ENCODE measurements around the gene MAP3K5.
"Not testable (repeated sequence)": the region's sequence is repeated elsewhere in the genome, so short reads cannot be mapped to it uniquely, and the experiment has no call there.

MAP3K5 gene

DNA sequence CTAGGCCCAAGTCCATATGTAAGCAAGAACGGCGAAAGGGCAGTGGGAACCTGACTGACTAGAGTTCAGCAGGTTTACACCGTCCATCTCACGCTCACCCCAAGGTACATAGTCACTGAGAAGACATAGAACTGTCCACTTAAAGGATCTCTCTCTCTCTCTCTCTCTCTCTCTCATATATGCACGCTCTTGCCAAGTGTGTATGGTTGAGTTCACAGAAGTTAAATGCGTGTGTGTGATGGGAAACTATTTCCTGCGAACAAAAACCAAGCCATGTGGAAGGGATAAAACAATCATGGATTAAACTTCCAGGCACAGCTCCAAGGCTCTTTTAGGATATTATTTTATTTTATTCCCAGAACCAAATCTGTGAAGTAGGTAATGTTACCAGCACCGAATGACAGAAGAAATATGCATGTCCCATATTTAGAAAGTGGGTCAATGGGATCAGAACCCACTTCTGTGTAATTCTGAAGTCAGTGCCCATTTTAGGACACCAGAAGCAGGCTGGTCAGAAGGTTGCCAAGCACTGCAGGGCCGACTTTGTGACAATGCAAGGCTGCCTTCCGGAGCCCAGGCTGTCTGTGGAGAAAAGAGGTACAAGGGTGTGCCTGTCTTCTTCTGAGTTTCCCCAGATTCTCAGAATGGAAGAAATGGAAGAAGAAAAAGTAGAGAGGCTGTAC lies 192.8 kb downstream of the MAP3K5 start:
- FAIRE-seq = no peak

DNA sequence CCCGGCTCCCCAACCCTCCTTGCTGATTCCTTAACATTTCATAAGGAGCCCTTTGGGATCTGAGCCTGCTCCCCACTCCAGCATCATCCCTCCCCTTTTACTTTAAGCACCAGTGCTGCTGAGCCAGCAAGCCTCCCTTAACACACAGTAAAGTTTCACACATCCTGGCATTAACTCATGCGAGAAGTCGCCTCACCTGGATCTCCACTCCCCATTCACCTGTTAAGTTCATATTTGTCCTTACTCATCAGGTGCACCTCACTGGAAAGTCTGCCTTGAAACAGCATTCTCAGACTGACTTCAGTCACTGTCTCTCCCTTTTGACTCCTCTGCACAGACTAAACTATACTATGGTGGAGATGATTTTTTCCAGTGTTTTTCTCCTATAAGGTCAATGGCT lies 194.2 kb downstream of the MAP3K5 start:
- no peak for FAIRE-seq

GRCh38 chr6:136594671-136595070 lies 197.6 kb downstream of the MAP3K5 start:
- no peak for FAIRE-seq

DNA sequence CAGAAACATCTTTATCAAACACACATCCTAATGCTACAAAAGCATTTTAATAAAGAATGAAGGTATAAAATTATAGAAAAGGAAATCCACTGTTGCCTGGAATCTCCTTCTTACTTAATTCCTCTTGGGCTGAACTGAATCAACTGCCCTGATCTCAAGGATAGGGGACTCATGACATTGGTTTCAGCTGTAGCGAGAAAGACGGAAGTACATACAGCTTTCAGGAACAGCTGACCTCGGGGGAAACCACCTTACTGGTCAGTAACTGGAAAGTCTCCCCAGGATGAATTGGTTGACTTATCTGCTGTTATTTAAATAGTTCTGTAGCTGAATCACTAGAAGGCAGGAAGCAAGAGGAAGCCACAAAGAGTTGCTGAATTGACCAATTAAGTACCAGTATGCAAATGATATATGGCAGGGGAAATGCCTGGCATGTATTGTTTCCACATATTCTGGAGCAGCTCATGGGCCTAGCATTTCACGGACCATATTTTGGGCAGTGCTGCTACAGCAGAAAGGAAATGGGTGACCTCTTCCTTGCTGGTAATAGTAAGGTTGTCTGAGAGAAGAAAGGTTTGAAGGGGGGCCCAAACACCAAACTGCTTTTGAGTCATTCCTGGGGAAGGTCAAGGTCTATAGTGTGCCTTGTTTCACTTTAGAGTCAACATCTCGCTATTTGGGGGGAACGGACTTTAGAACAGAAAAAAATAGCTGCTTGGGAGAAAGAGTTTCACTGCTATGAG lies 198.4 kb downstream of the MAP3K5 start:
- FAIRE-seq = no peak

DNA sequence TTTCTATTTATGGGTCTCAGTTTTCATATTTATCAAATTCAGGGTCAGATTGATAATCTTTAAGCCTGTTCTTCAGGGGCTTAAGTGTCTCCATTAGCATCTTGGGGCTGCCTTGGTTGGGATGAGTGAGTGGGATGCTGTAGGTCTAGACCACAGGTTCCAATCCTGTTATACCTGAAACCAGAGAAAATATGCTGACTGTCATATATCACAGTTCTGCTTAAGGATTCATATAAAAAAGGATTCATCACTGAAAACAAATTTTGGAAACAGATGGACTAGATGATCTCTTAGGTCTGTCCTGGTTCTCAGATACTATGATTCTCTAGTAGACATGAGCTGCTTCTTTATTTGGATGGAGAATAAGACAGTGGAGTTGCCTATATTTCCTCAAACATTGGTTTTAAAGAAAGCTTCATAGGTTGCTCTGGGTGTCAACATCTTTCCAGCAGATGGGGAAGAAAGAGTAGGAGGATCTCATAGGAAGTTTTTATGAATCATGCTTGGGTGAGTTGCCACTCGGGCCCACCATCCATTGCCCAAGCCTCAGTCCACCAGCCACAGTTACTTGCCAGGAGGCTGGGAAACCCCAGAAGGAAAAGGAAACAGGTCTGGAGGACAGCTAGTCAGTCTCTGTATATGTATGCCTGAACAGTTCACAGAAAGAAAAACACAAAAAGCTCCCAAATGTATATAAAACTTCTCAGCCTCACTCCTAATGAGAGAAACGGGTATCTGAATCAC lies 199.2 kb downstream of the MAP3K5 start:
- no peak for FAIRE-seq

DNA sequence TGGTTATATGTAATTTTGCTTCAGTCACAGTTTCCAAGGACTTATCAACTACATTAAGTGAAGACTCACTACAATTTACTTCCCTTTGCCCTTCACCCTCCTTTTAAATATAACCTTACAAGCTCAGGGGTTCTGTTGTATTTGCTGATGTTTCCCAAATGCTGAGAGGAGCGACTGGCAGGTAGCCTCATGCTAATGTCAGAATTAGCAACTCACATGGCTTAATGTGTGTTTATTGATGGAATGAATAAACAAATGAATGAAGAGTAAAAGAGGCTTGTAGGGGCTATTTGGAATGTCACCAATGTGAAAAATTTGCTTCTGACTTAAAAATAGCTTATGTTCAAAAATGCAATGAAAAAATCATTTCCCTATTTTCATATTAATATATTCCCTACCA lies 200.7 kb downstream of the MAP3K5 start:
- FAIRE-seq = no peak

GRCh38 chr6:136590846-136591245 lies 201.4 kb downstream of the MAP3K5 start:
- FAIRE-seq = not testable (repeated sequence)

DNA sequence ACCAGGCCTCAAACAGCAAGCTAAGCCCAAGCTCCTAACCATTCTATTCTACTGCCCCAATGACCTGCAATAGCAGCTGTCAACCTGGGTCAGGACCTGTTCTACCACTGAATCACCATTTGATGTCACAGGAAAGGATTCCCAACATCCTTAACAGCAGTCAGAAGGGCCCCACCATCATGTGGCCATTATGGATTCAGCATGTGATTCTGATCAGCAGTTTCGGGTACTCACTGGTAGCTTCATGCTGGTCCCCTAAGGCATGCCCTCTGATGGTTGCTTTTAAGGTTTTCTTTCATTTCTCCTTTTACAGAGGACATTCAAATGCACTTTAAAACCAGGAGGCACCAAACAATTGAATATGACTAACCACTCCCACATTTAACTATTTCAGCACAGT lies 204.8 kb downstream of the MAP3K5 start:
- no peak for FAIRE-seq

DNA sequence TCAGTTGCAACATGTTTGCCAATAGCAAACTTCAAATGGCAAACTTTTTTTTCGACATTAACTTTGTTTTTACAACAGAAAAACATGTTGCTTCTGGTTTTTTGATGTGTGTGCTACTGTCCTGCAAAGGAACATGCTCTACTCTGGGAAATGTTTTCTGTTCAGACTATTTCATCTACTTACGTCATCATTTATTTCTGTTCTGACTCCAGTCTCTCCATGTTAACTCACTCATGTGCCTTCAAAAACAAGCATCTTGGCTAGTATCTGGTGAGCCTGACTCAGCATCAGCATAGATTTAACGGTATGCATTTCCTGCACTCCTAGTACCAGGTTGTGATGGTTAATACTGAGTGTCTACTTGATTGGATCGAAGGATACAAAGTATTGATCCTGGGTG lies 206.0 kb downstream of the MAP3K5 start:
- FAIRE-seq = no peak

GRCh38 chr6:136585523-136585922 lies 206.8 kb downstream of the MAP3K5 start:
- FAIRE-seq = not testable (repeated sequence)

- not testable (repeated sequence) for FAIRE-seq
These were observed 208.0 kb downstream of the MAP3K5 start for GRCh38 chr6:136584290-136584689.

- FAIRE-seq = peak; percentile 81
These were observed 209.4 kb downstream of the MAP3K5 start for GRCh38 chr6:136582711-136583471.

- no peak for FAIRE-seq
These were observed 212.5 kb downstream of the MAP3K5 start for GRCh38 chr6:136579800-136580199.

DNA sequence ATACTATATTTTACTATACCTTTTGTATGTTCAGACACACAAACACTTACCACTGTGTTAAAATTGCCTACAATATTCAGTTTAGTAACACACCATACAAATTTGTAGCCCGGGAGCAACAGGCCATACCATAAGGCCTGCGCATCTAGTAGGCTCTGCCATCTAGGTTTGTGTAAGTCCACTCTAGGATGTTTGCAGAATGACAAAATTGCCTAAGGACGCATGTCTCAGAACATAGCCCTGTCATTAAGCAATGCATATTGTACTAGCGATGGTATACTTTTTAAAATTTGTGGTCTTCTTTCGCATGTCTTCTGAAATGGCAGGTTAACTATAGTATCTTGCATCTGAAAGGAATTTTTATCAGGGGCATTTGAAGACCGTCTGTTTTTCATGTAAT lies 215.5 kb downstream of the MAP3K5 start:
- no peak for FAIRE-seq

DNA sequence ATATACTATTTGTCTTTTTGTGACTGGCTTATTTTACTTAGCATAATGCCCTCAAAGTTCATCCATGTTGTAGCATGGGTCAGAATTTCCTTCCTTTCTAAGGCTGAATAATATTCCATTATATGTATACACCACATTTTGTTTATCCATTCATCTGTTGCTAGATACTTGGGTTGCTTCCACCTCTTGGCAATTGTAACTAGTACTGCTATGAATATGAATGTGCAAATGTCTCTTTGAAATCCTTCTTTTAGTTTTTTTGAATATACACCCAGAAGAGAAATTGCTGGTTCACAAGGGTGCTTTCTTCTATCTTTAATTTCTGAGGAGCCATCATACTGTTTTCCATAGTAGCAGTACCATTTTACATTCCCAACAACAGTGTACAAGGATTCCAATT lies 220.8 kb downstream of the MAP3K5 start:
- FAIRE-seq = no peak

DNA sequence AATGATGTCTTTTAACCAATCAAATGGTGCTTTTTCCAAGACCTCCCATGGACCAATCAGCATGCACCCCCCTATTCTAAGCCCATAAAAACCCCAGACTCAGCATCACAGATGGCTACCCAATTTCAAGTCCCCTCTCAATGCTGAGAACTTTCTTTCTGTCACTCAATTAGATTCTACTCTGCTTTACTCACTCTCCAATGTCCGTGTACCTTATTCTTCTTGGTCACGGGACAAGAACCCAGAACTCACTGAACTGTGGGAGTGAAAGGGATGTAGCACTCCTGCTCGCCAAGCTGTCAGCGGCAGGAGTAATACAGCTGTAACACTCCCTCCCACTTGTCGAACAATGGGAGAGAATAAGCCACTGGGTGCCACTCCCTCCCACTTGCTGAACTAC lies 221.2 kb downstream of the MAP3K5 start:
- no peak for FAIRE-seq

GRCh38 chr6:136568129-136568528 lies 224.1 kb downstream of the MAP3K5 start:
- no peak for FAIRE-seq

GRCh38 chr6:136567688-136568087 lies 224.6 kb downstream of the MAP3K5 start:
- FAIRE-seq = no peak

DNA sequence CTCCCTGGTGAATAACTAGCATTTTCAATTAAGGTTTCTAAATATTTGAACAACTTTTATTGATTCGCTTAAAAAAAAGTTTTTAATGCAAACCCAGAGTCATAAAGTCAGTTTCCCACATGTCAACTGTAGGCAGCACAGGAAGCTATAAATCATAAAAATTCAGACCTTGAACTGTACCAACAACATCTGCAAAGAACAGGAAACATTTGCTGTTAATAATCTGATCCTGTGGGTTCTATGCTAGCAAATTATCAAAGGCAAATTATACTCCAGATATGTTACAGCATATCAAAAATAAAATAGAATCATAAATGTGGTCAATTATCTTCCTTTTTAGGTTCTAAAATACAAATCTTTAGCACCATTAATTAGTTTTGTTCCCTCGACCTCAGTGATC lies 225.4 kb downstream of the MAP3K5 start:
- FAIRE-seq = no peak

GRCh38 chr6:136566007-136566487 lies 226.2 kb downstream of the MAP3K5 start:
- FAIRE-seq = no peak

GRCh38 chr6:136564180-136564579 lies 228.1 kb downstream of the MAP3K5 start:
- FAIRE-seq = no peak

DNA sequence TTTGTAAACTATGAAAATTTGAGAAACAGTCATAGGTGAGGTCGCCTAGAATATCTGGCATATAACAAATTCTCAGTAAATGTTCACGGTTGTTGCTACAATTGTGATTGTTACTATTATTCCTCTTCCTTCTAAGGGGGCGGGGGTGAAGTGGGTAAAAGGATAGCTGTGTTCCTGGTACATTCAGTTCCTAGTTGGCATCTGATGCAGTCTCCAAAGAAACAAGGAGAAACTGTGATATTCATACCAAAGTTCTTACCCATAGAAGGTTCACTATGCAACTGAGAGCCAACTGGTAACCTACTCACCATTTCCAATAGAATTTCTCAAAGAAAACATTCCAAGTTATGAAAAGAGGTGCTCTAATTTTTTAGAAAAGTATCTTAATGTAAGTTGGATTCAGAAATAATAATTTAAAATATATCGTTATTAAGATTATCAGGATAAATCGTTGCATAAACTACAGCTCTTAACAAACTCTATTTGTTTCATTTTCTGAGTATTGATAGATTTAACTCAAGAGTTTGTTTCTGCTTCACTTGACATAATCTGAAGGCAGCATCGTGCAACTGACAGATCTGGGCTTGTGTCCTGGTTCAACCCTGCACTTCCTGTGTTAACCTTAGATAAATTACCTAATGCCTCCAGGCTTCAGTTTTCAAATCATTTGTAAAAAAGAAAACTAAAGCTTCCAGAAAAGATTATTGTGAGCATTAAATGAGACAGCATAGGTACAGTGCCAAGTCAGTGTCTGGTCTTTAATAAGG lies 228.7 kb downstream of the MAP3K5 start:
- no peak for FAIRE-seq

Data from islet of Langerhans (tissue), 1 donor.